IgD-negative memory B cell (primary cell): ENCODE results near the gene ZIC4. TPM values are rescaled to one million over a fixed set of nuclear protein-coding genes. Genes with fewer than 3 reads are reported as not detected.

ENCODE experiments used
- H3K27ac Mint-ChIP-seq, 3 donors: one replicate each; pipeline ENCODE4 v1.8.0; 2020 to 2022; ENCODE audit warnings: mild to moderate bottlenecking in 3 of 3, mixed read lengths in 3 of 3, moderate library complexity in 1 of 3
- H3K27me3 Mint-ChIP-seq: one replicate; pipeline ENCODE4 v1.8.0; 2021; ENCODE audit warnings: mixed read lengths
- H3K36me3 Mint-ChIP-seq: one replicate; pipeline ENCODE4 v1.8.0; 2020; ENCODE audit warnings: mild to moderate bottlenecking, mixed read lengths
- H3K4me1 Mint-ChIP-seq, 3 donors: one replicate each; pipeline ENCODE4 v1.8.0; 2020 to 2022; ENCODE audit warnings: mixed read lengths in 3 of 3, mild to moderate bottlenecking in 1 of 3
- H3K4me3 Mint-ChIP-seq, 4 donors: one replicate each; pipeline ENCODE4 v1.8.0; 2020 to 2022; ENCODE audit warnings: mild to moderate bottlenecking in 4 of 4, mixed read lengths in 4 of 4, moderate library complexity in 3 of 4
- H3K9me3 Mint-ChIP-seq, 3 donors: one replicate each; pipeline ENCODE4 v1.8.0; 2020 to 2021; ENCODE audit warnings: mixed read lengths in 3 of 3, mild to moderate bottlenecking in 1 of 3
- polyA plus RNA-seq: library from polyadenylated mRNA; unstranded; fragments of 300-500 nt; fragmentation: Illumina TruSeq; gene quantifications from one replicate; pipeline ENCODE4 v1.2.3, GENCODE V29; 2021

Gene ZIC4
- polyA plus RNA-seq, 1 donor from 2014 or later = not detected

- Mint-ChIP-seq H3K4me3 (no peak overlapping the region), H3K27me3 (peaks cover 39% of the 10 kb centered on the region), H3K27ac (no peak overlapping the region), H3K4me1 (no peaks in the 10 kb centered on the region), H3K9me3 (peaks cover 3 to 7% (median 4%) of the 10 kb centered on the region in 3 donors), H3K36me3 (no peaks in the 10 kb centered on the region)
Measured at GRCh38 chr3:147368561-147369221, 37.7 kb downstream of the ZIC4 start.

DNA sequence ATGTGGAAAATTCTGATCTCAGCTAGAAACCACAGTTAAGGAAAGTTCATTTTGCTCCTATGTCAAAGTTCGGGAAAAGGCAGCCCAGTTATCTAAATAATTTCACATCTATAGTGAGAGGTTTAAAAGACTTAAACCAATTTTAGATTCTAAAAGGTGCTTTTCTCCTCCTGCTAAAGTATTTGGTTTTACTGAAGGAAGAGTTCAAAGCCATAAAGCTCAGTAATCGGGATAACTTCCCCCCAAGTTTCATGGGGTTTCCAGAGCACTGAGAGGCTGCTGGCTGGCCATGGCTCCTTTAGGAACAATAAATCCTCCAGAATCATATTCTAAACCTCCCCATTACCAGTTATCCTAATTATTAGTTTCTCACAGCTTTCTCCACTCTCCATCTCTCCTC lies 38.2 kb downstream of the ZIC4 start:
- H3K27me3 Mint-ChIP-seq = peaks cover 37% of the 10 kb centered on the region
- H3K27ac Mint-ChIP-seq = no peak overlapping the region
- H3K36me3 Mint-ChIP-seq = no peaks in the 10 kb centered on the region
- no peaks in the 10 kb centered on the region for H3K4me1 Mint-ChIP-seq
- H3K4me3 Mint-ChIP-seq = no peak overlapping the region
- H3K9me3 Mint-ChIP-seq = peaks cover 2 to 7% (median 3%) of the 10 kb centered on the region in 3 donors

DNA sequence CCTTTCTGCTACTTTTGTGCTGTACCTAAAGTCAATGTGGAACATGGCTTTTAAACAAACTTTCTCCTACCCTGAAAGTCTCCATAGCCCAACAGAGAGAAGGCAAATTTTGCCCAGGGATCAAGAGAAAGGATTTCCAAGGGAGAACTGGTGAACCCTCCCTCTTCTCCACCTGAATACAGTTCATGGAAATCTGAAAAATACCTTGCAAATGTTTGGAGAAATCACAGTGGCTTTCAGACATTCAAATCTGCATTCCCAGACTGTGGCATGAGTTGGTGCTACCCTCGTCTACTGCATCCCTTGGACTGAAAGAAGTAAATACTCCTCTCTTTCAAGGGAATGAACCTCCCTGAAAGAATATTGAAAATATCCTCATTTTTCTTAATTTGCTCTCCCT lies 38.7 kb downstream of the ZIC4 start:
- Mint-ChIP-seq H3K27me3 (peaks cover 34% of the 10 kb centered on the region), H3K27ac (no peak overlapping the region), H3K9me3 (peaks cover 2 to 7% (median 3%) of the 10 kb centered on the region in 3 donors), H3K4me1 (no peaks in the 10 kb centered on the region), H3K4me3 (no peak overlapping the region), H3K36me3 (no peaks in the 10 kb centered on the region)

- Mint-ChIP-seq H3K27ac (no peak overlapping the region), H3K27me3 (peaks cover 30% of the 10 kb centered on the region), H3K36me3 (no peaks in the 10 kb centered on the region), H3K4me3 (no peak overlapping the region), H3K9me3 (peaks cover 2 to 7% (median 4%) of the 10 kb centered on the region in 3 donors), H3K4me1 (no peaks in the 10 kb centered on the region)
Measured at GRCh38 chr3:147365196-147366115, 40.9 kb downstream of the ZIC4 start.

DNA sequence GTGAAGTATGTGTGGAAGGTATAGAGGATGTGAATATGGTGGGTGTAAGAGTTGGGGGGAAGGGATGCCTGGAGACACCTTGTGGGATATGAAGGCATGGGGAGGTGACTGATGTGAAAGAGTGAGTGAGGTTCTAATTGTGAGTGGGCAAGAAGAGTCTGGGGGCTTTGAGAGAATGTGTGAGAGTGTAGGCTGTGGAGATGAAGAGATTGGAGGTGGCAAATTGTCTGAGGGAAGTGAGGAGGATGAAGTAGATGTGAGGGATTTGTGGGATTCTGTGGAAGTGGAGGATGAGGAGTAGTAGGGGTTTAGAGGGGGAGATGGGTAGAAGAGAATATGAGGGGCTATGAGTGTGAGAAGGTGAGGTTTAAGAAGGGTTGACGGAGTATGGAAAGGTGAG lies 41.6 kb downstream of the ZIC4 start:
- Mint-ChIP-seq H3K4me1 (no peaks in the 10 kb centered on the region), H3K27ac (no peak overlapping the region), H3K9me3 (peaks cover 0 to 7% (median 4%) of the 10 kb centered on the region in 3 donors), H3K4me3 (no peak overlapping the region), H3K27me3 (peaks cover 30% of the 10 kb centered on the region), H3K36me3 (no peaks in the 10 kb centered on the region)

DNA sequence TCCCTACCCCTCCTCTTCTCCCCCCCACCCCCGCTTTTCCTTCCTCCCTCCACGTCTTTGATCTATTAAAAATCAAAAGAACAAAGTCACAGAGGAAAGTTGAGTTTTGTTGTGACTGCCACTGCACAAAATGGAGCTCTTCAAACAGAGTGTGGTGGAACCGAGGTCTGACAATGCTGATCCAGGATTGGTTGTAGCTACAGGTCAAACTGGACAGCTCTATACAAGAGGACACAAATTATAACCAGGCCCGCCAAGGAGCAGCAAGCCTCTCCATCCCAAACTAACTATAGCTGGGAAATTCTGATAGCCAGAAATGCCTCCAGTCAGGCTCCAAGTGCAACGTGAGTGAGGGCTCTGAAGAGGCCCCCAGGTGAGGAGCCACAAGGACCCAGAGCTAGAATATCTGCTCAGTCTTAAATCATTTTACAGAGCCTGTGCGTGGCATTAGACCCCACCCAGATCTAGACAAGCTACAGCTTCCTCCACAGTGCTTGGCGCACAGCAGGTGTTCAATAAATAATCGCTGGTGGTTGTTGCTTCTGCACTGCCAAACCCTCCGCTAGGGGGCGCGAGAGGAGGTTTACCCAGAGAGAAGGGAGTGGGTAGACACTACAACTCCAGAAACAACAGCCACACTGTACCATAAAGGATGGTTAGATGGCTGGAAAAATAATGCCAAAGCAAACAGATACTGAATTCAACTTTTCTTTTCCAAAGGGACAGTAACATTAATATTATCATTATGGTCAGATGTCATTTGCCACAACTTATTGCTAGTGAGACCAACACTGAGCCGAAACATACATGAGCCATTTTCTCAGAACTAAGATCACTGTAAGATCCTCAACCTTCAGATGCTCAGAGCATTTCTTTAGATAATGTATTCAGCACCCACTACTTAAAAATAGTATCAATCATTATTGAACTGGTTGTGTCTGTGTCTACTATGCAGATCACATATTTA lies 44.6 kb downstream of the ZIC4 start:
- no peak overlapping the region for H3K4me3 Mint-ChIP-seq
- H3K27me3 Mint-ChIP-seq = peaks cover 38% of the 10 kb centered on the region

GRCh38 chr3:147360646-147361453 lies 45.5 kb downstream of the ZIC4 start:
- no peaks in the 10 kb centered on the region for H3K4me1 Mint-ChIP-seq
- peaks cover 46% of the 10 kb centered on the region for H3K27me3 Mint-ChIP-seq
- no peaks in the 10 kb centered on the region for H3K36me3 Mint-ChIP-seq
- H3K27ac Mint-ChIP-seq = no peak overlapping the region
- peaks cover 0 to 10% (median 0%) of the 10 kb centered on the region in 3 donors for H3K9me3 Mint-ChIP-seq
- H3K4me3 Mint-ChIP-seq = no peak overlapping the region

More for the DNA sequence above, 44.6 kb downstream of the ZIC4 start:
- H3K4me1 Mint-ChIP-seq = no peaks in the 10 kb centered on the region
- H3K36me3 Mint-ChIP-seq = no peaks in the 10 kb centered on the region
- H3K27ac Mint-ChIP-seq = no peak overlapping the region
- peaks cover 0 to 10% (median 0%) of the 10 kb centered on the region in 3 donors for H3K9me3 Mint-ChIP-seq

GRCh38 chr3:147360051-147360439 lies 46.3 kb downstream of the ZIC4 start:
- peak overlapping the region in 1 of 4 donors; percentile 41 for H3K4me3 Mint-ChIP-seq
- no peaks in the 10 kb centered on the region for H3K4me1 Mint-ChIP-seq
- H3K36me3 Mint-ChIP-seq = no peaks in the 10 kb centered on the region
- peaks cover 51% of the 10 kb centered on the region for H3K27me3 Mint-ChIP-seq
- H3K9me3 Mint-ChIP-seq = peaks cover 0 to 10% (median 0%) of the 10 kb centered on the region in 3 donors
- no peak overlapping the region for H3K27ac Mint-ChIP-seq

DNA sequence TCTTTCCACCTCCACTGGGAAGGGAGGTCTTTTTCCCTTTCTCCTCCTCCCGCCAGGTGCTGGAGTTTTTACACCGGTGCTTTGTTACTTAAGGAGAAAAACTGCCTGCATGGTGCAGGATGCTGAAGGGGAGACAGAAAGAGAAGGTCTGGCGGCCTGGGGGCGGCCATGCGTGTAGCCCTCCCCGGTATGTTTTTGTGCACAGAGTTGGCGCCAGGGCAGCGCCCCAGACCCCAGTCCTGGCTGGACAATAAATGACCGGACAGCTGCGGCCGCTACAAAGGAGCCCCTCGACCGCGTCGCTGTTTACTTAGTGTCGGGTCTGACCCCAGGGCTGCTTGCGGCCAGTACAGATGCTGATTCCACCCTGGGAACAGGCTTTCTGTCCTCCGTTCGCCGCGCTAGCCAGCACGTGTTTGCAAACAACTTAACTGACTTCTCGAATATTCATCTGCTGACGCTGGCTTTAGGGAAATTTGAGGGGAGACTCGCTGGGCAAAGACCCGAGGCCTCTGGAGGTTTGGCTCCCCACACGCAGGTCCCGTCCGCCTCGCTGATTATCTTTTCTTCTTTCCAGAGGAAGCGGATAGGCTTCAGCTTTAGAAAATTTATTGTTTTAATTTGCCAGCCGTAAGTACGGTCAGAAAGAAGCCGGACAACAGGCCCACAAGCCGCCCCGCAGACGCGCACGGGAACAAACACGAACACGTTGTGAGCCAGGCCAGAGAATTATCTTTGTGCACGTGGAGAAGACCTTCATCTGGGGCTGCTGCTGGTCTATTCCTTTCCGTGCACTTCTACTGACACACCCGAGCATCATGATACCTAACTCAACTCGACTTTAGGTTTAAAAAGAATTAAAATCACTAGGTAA lies 46.9 kb downstream of the ZIC4 start:
- Mint-ChIP-seq H3K4me3 (peak overlapping the region in 1 of 4 donors; percentile 41), H3K4me1 (no peaks in the 10 kb centered on the region), H3K9me3 (peaks cover 0 to 10% (median 0%) of the 10 kb centered on the region in 3 donors), H3K27me3 (peaks cover 54% of the 10 kb centered on the region), H3K36me3 (no peaks in the 10 kb centered on the region), H3K27ac (no peak overlapping the region)

DNA sequence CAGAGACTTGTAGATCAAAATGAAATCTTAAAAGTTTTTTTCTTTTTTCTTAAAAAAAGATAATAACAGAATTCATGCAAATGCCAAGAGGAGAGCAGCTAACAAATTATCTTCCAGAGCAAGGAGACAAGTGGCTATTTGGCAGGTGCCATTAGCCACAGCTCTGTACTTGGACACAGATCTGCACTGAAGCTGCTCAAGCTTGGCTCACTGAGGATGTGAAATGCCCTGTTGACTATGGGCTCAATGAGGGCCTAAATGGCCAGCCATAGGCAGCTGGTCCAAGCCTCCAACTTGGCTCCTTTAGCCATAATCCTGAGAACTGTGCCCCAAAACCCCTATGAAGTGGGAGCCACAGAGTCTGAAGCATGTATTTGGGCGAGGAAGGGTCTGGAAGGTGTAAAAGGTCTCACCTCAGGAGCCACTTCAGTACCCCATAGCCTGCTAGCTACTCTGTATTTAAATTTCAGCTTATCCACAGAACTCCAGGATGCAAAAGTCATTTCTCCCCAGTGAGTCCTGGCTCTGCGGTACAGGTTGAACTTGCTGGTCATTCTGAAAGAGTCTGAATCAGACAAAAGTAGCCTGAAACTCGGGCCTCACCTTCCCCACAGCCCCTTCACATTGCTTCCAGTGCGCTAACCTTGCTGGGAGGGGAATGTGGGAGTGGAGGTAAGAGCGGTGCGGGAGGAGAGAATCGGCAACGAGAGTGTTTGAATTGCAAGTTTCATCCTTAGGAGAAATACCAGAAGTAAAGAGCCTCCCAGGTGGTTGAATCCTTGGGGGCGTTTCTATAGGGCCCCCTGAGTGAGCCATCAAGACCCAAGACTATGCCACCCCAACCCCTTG lies 48.0 kb downstream of the ZIC4 start:
- H3K36me3 Mint-ChIP-seq = no peaks in the 10 kb centered on the region
- H3K4me1 Mint-ChIP-seq = no peaks in the 10 kb centered on the region
- peaks cover 4 to 11% (median 4%) of the 10 kb centered on the region in 3 donors for H3K9me3 Mint-ChIP-seq
- H3K27ac Mint-ChIP-seq = no peak overlapping the region
- peaks cover 59% of the 10 kb centered on the region for H3K27me3 Mint-ChIP-seq
- H3K4me3 Mint-ChIP-seq = no peak overlapping the region

- H3K4me3 Mint-ChIP-seq = no peak overlapping the region
- H3K9me3 Mint-ChIP-seq = peaks cover 4 to 12% (median 4%) of the 10 kb centered on the region in 3 donors
- no peak overlapping the region for H3K27ac Mint-ChIP-seq
- no peaks in the 10 kb centered on the region for H3K4me1 Mint-ChIP-seq
- H3K36me3 Mint-ChIP-seq = no peaks in the 10 kb centered on the region
- peaks cover 60% of the 10 kb centered on the region for H3K27me3 Mint-ChIP-seq
Measured at GRCh38 chr3:147356909-147357900, 49.1 kb downstream of the ZIC4 start.
